ENCODE results near the gene MCRIP2.

Gene MCRIP2

DNA sequence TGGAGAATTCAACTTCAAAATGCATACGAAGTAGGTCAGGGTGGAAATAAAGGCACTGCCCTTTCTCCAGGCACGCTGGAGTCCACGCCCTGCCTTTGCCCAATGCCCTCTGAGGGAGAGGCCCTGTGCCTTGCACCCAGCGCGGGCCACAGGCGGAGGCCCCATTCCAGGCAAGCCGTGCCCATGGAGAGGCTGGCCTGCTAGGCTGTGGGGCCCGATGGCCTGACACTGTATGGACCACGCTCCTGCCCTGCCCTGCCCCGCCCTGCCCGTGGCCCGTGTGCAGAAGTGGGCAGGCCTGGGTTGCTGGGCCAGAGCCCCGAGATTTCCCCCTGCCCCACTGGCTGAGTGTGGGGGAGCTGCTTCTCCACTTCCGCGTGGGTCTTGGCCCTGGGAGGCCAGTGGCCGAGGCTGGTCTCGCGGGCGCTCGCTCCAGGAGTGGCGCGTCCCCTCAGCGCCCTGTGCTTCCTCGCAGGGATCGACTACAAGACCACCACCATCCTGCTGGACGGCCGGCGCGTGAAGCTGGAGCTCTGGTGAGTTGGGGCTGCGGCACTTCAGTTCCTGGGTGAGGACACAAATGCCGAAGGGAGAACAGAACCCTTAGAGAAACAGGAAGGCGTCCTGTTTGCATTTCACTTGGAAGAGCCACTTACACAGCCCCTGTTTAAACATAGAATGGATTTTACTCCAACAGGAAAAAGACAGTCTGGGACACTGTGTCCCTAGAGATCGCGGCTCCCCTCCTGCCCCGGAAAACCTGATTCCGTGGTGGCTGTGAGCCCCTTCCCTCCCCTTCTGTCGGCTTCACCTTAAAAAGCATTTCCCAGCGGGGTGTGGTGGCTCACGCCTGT, 24.7 kb upstream of the MCRIP2 start:
- DNase-seq (ENCODE audit: low read depth in 3 of 3) = no peak

GRCh38 chr16:617855-618254, 23.8 kb upstream of the MCRIP2 start:
- no peak for DNase-seq (ENCODE audit: low read depth in 3 of 3)

DNA sequence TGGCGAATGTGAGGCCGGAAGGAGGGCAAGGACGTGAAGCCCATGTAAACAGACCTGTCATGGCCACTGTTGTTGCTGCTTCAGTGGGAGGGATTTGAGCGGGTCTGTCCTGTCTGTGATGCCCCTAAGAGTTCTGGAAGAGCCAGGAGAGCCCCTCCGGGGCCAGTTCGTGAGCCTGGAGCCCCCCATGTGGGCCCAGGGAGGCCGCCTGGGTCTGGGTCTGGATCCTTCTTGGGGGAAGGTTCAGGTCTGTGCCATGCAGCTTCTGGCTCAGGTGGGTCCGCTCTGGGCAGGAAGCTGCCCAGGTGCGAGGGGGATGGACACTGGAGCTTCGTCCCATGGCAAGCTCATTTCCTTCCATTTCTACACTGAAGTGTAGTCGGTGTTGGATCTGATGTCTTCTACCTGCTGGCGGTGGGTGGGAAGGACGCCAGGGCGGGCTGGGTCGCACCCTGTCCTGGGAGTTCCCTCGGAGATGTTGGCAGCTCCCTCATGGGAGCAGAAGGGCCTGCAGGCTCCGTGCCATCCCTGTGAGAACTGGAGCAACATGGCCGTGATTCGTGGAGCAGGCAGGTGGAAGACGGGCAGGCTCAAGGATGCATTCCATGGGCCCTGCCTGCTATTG, 22.0 kb upstream of the MCRIP2 start:
- DNase-seq (ENCODE audit: low read depth in 3 of 3) = no peak

- no peak for DNase-seq (ENCODE audit: low read depth in 3 of 3)
These were observed 20.7 kb upstream of the MCRIP2 start for GRCh38 chr16:620700-621525.

- DNase-seq (ENCODE audit: low read depth in 3 of 3) = no peak
These were observed 20.0 kb upstream of the MCRIP2 start for GRCh38 chr16:621526-622105.

GRCh38 chr16:622920-623280, 18.7 kb upstream of the MCRIP2 start:
- no peak for DNase-seq (ENCODE audit: low read depth in 3 of 3)

GRCh38 chr16:624526-625070, 17.0 kb upstream of the MCRIP2 start:
- DNase-seq (ENCODE audit: low read depth in 3 of 3) = no peak

- DNase-seq (ENCODE audit: low read depth in 3 of 3) = no peak
These were observed 16.3 kb upstream of the MCRIP2 start for GRCh38 chr16:625117-625976.

DNA sequence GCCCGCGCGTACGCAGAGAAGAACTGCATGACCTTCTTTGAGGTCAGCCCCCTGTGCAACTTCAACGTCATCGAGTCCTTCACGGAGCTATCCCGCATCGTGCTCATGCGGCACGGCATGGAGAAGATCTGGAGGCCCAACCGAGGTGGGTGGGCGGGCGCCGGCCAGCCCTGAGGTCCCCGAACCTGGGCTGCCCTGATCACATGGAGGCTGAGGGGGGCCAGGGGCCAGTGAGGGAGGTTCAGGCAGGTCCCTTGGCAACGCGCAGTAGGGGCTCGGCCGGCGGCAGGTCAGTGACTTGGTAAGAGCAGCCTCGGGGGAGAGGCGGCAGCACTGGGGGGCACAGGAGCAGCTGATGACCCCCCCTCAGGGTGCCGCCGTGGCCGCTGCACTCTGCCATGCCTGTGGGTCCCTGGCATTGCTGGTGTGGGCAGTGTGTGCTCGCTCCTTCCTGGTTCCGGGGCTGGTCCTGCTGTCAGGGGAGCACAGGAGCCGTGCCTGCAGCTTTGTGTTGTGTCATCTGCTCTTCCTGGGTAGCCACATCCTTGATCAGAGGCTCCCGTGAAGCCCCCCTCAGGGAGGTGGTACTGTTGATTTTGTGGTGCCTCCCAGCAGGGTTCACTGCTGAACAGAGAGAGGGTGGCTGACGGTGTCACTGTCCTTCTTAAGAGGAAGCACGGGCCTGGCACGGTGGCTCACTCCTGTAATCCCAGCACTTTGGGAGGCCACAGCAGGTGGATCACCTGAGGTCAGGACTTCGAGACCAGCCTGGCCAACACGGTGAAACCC, 15.5 kb upstream of the MCRIP2 start:
- DNase-seq (ENCODE audit: low read depth in 3 of 3) = no peak

- DNase-seq (ENCODE audit: low read depth in 3 of 3) = no peak
These were observed 14.7 kb upstream of the MCRIP2 start for GRCh38 chr16:626787-627453.

- DNase-seq (ENCODE audit: low read depth in 3 of 3) = no peak
These were observed 14.0 kb upstream of the MCRIP2 start for GRCh38 chr16:627454-628239.

DNA sequence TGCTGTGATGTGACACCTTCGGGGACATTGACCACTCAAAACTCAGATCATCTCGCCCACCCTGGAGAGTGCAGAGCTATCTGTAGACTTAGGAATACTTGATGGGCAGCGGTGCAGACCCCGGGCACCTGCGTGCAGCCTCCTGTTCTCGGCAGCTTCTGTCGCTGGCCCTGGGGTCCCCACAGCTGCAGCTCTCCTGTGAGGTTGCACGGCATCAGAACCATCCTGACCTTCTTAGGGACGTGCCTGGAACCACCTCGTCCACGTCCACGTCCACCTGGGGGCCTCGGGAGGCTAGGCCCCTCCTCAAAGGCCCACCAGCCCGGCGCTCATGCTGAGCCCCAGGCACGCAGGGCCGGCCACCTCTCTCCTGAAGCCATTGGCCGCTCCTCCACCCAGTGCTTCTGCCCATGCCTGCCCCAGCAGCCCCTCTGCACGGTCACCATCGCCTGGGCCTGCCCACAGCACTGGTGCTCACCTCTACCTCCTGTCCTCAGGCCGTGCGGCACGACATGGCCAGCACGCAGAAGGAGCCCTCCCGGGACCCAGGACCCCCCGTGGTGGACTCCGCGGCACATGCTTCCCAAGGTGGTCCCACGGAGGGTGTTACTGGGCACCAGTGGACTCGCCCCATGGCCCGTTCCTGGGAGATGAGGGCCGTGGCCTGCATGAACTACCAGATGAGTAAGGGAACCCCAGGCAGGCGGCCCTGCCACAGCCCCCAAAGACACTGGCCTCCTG, 13.1 kb upstream of the MCRIP2 start:
- no peak for DNase-seq (ENCODE audit: low read depth in 3 of 3)

GRCh38 chr16:629185-629832, 12.3 kb upstream of the MCRIP2 start:
- DNase-seq (ENCODE audit: low read depth in 3 of 3) = no peak

DNA sequence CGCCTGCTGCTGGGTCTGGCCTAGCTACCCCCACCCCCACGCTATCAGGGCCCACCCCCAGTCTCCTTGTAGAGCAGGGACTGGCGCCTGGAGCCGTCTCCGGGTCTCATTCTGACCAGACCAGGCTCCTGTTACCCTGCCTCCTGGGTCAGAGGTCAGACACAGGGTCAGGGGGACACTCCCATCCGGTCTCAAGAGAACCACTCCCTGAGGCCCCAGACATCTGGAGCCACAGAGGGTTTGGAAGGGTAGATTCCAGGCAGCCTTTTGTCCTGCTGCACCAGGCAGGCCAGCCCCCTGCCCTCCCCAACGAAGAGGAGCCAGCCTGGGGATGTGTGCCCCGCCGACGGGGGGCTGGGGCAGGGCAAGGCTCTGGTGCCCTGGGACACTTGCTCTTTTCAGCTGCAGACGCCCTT, 11.8 kb upstream of the MCRIP2 start:
- DNase-seq (ENCODE audit: low read depth in 3 of 3) = no peak

GRCh38 chr16:630249-630814, 11.3 kb upstream of the MCRIP2 start:
- DNase-seq (ENCODE audit: low read depth in 3 of 3) = no peak

- no peak for DNase-seq (ENCODE audit: low read depth in 3 of 3)
These were observed 10.7 kb upstream of the MCRIP2 start, which contains the start of gene WFIKKN1 for GRCh38 chr16:630815-631405. TSS of gene WFIKKN1 (plus strand) at chr16:630985. CDS start at chr16:631254, 269 bp downstream.

Measured in stimulated activated CD4-positive, alpha-beta T cell treated with anti-CD3 and anti-CD28 coated beads, TNF-alpha, amount 100 ng/mL, for 4 hours (primary cell).